Caco-2 (cell line): ENCODE measurements around the gene MAGEB1. TPM values are rescaled to one million over a fixed set of nuclear protein-coding genes. Genes with fewer than 3 reads are reported as not detected.

Source experiments
- BruUV-seq: library from RNA; stranded (reverse); fragments of 400-500 nt; replicated peaks from 2 replicates; lab custom pipeline; 2021; lab: Mats Ljungman, UMichigan
- CTCF ChIA-PET: fragments of 300-600 bp; sonication (Branson Sonifier 250); formaldehyde crosslinking; loops from one replicate; lab custom pipeline; 2022; ENCODE audit warnings: antibody characterized with exemption; lab: Charles Lee
- POLR2A ChIA-PET: fragments of 300-600 bp; sonication (Branson Sonifier 250); formaldehyde crosslinking; loops from one replicate; lab custom pipeline; 2022; ENCODE audit warnings: antibody characterized with exemption; lab: Charles Lee
- DNase-seq, 2 experiments: peaks; one replicate each; pipeline versions ENCODE4 v3.0.0 to v3.0.0-alpha.2; 2020 to 2022
- H3K27me3 ChIP-seq: replicated peaks from 2 replicates; pipeline ENCODE4 v1.6.0; 2011; ENCODE audit warnings: low read length; ENCODE audit not compliant: control insufficient read depth, insufficient read depth
- H3K36me3 ChIP-seq: 2 replicates; pipeline ENCODE4 v1.5.1; 2011; ENCODE audit warnings: low read length; ENCODE audit not compliant: control insufficient read depth, insufficient read depth
- H3K4me1 ChIP-seq: fragments of 250-450 bp; sonication (Bioruptor Pico); 2 replicates; pipeline ENCODE4 v1.5.1; 2020; ENCODE audit warnings: mild to moderate bottlenecking
- H3K4me3 ChIP-seq: 2 replicates; pipeline ENCODE4 v1.5.1; 2011; ENCODE audit warnings: low read depth, mild to moderate bottlenecking, control low read depth, low read length
- H3K9me3 ChIP-seq: fragments of 250-450 bp; sonication (Bioruptor Pico); 2 replicates; pipeline ENCODE4 v1.5.1; 2020; ENCODE audit warnings: mild to moderate bottlenecking, moderate library complexity
- H3K27ac Mint-ChIP-seq: one replicate; pipeline ENCODE4 v1.8.0; 2022; ENCODE audit warnings: mixed read lengths; ENCODE audit not compliant: unreplicated experiment
- H3K27me3 Mint-ChIP-seq: one replicate; pipeline ENCODE4 v1.8.0; 2022; ENCODE audit warnings: mixed read lengths; ENCODE audit not compliant: insufficient read depth, unreplicated experiment
- H3K36me3 Mint-ChIP-seq: one replicate; pipeline ENCODE4 v1.8.0; 2022; ENCODE audit warnings: mild to moderate bottlenecking, mixed read lengths; ENCODE audit not compliant: insufficient read depth, unreplicated experiment
- H3K4me1 Mint-ChIP-seq: one replicate; pipeline ENCODE4 v1.8.0; 2022; ENCODE audit warnings: low read depth, mixed read lengths; ENCODE audit not compliant: unreplicated experiment
- H3K4me3 Mint-ChIP-seq: one replicate; pipeline ENCODE4 v1.8.0; 2022; ENCODE audit warnings: mild to moderate bottlenecking, moderate library complexity, mixed read lengths; ENCODE audit not compliant: unreplicated experiment
- H3K9me3 Mint-ChIP-seq: one replicate; pipeline ENCODE4 v1.8.0; 2022; ENCODE audit warnings: mixed read lengths; ENCODE audit not compliant: unreplicated experiment
- intact Hi-C: fragments of 100-400 bp; cut with micrococcal nuclease; formaldehyde crosslinking; loops from one replicate; pipeline ENCODE4 v1.10.0; 2022; ENCODE audit not compliant: unreplicated experiment
- total RNA-seq: library from RNA; stranded (reverse); gene quantifications from 2 replicates; pipeline ENCODE4 v1.2.3, GENCODE V29; 2022
- TF ChIP-seq, protein P1 (sequence below), 2 experiments: fragments of 200-600 bp in 1 of 2; IDR thresholded peaks; 1 replicate in 1 of 2; 2 replicates in 1 of 2; pipeline versions ENCODE4 v1.5.1 to v1.8.0; 2011 to 2022; ENCODE audit warnings: antibody characterized with exemption in 1 of 2, control low read depth in 1 of 2, inconsistent platforms in 1 of 2, low read depth in 1 of 2, low read length in 1 of 2, mild to moderate bottlenecking in 1 of 2, moderate library complexity in 1 of 2; ENCODE audit not compliant: insufficient read depth in 1 of 2, severe bottlenecking in 1 of 2, unreplicated experiment in 1 of 2

The MAGEB1 gene
- total RNA-seq, 1 experiment from 2014 or later: not detected

DNA sequence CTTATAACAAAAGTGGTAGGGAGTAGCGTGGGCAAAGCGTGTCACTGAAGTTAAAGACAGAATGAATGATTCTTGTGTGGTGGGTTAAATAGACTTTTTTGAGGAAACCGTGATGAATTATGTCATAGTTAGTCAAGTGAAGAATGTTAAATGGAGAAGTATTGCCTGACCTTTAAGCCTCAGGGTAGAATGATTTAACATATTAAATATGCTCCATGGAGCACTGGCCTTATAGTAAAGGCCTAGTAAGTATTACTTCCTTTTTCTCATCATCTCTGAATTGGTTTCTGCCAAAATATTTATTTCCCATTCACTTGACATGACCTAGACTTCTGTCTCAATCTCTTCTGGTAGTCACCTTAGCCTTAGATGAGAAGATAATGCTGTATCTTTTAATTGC, 23.7 kb downstream of the MAGEB1 start:
- no peaks in the 10 kb centered on the region for H3K27me3 ChIP-seq
- TF ChIP-seq, protein P1, sequence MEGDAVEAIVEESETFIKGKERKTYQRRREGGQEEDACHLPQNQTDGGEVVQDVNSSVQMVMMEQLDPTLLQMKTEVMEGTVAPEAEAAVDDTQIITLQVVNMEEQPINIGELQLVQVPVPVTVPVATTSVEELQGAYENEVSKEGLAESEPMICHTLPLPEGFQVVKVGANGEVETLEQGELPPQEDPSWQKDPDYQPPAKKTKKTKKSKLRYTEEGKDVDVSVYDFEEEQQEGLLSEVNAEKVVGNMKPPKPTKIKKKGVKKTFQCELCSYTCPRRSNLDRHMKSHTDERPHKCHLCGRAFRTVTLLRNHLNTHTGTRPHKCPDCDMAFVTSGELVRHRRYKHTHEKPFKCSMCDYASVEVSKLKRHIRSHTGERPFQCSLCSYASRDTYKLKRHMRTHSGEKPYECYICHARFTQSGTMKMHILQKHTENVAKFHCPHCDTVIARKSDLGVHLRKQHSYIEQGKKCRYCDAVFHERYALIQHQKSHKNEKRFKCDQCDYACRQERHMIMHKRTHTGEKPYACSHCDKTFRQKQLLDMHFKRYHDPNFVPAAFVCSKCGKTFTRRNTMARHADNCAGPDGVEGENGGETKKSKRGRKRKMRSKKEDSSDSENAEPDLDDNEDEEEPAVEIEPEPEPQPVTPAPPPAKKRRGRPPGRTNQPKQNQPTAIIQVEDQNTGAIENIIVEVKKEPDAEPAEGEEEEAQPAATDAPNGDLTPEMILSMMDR (IDR thresholded peaks at IDR 0.05; ENCODE audit: insufficient read depth in 1 of 2, low read depth in 1 of 2, low read length in 1 of 2, severe bottlenecking in 1 of 2, unreplicated experiment in 1 of 2): no peak
- intact Hi-C loops: no loop called here
- no TSS peak for BruUV-seq
- CTCF ChIA-PET: no interaction called here
- H3K4me3 ChIP-seq: no peak overlapping the region
- no peak for DNase-seq
- Mint-ChIP-seq H3K4me3 (no peak overlapping the region), H3K27me3 (no peaks in the 10 kb centered on the region), H3K27ac (no peak overlapping the region), H3K9me3 (no peaks in the 10 kb centered on the region), H3K4me1 (no peaks in the 10 kb centered on the region), H3K36me3 (no peaks in the 10 kb centered on the region)
- no peaks in the 10 kb centered on the region for H3K36me3 ChIP-seq
- POLR2A ChIA-PET: no interaction called here
- no peaks in the 10 kb centered on the region for H3K9me3 ChIP-seq
- H3K4me1 ChIP-seq: no peaks in the 10 kb centered on the region

GRCh38 chrX:30275498-30275897, 28.6 kb downstream of the MAGEB1 start:
- DNase-seq: peak in 1 of 2 experiments; percentile 0
- POLR2A ChIA-PET: no interaction called here

GRCh38 chrX:30278365-30278764, 31.4 kb downstream of the MAGEB1 start:
- DNase-seq: no peak
- H3K4me1 Mint-ChIP-seq: no peaks in the 10 kb centered on the region
- CTCF ChIA-PET: no interaction called here

More at GRCh38 chrX:30275498-30275897, 28.6 kb downstream of the MAGEB1 start:
- no peaks in the 10 kb centered on the region for H3K4me1 Mint-ChIP-seq
- Histone ChIP-seq H3K36me3 (no peaks in the 10 kb centered on the region), H3K4me1 (no peaks in the 10 kb centered on the region), H3K4me3 (no peak overlapping the region), H3K27me3 (no peaks in the 10 kb centered on the region), H3K9me3 (no peaks in the 10 kb centered on the region)
- intact Hi-C loops: loop anchor here (1.0 kb wide), 1 partner anchor 229 kb away; no protein-coding TSS in a partner anchor
- no peaks in the 10 kb centered on the region for H3K27me3 Mint-ChIP-seq
- TF ChIP-seq, protein P1 (IDR thresholded peaks at IDR 0.05; ENCODE audit: insufficient read depth in 1 of 2, low read depth in 1 of 2, low read length in 1 of 2, severe bottlenecking in 1 of 2, unreplicated experiment in 1 of 2): peak in 1 of 2 experiments; percentile 15
- CTCF ChIA-PET: no interaction called here
- no TSS peak for BruUV-seq
- H3K9me3 Mint-ChIP-seq: no peaks in the 10 kb centered on the region
- no peak overlapping the region for H3K4me3 Mint-ChIP-seq
- H3K27ac Mint-ChIP-seq: no peak overlapping the region
- H3K36me3 Mint-ChIP-seq: no peaks in the 10 kb centered on the region

More at GRCh38 chrX:30278365-30278764, 31.4 kb downstream of the MAGEB1 start:
- H3K9me3 ChIP-seq: no peaks in the 10 kb centered on the region
- no peaks in the 10 kb centered on the region for H3K36me3 ChIP-seq
- POLR2A ChIA-PET: no interaction called here
- no peak overlapping the region for H3K4me3 ChIP-seq
- no peaks in the 10 kb centered on the region for H3K36me3 Mint-ChIP-seq
- no peak overlapping the region for H3K27ac Mint-ChIP-seq
- no peak overlapping the region for H3K4me3 Mint-ChIP-seq
- H3K9me3 Mint-ChIP-seq: no peaks in the 10 kb centered on the region
- TF ChIP-seq, protein P1 (IDR thresholded peaks at IDR 0.05; ENCODE audit: insufficient read depth in 1 of 2, low read depth in 1 of 2, low read length in 1 of 2, severe bottlenecking in 1 of 2, unreplicated experiment in 1 of 2): no peak
- H3K27me3 Mint-ChIP-seq: no peaks in the 10 kb centered on the region
- intact Hi-C loops: no loop called here
- no peaks in the 10 kb centered on the region for H3K27me3 ChIP-seq
- H3K4me1 ChIP-seq: no peaks in the 10 kb centered on the region
- no TSS peak for BruUV-seq
